Activated effector memory CD4-positive, alpha-beta T cell treated with anti-CD3 and anti-CD28 coated beads, Interleukin-2, amount 50 U/mL, for 16 hours (primary cell): ENCODE data around the gene CD300A.

Experiments
- DNase-seq: peaks from one replicate; pipeline ENCODE4 v3.0.0-alpha.2; 2020

The CD300A gene

GRCh38 chr17:74522381-74523105, 56.1 kb downstream of the CD300A start:
- DNase-seq: peak; percentile 55

GRCh38 chr17:74523308-74523707, 56.9 kb downstream of the CD300A start:
- no peak for DNase-seq

GRCh38 chr17:74524653-74525464, 58.4 kb downstream of the CD300A start:
- DNase-seq: peak; percentile 28

- no peak for DNase-seq
Observed at GRCh38 chr17:74525465-74525725, 59.0 kb downstream of the CD300A start.

- peak; percentile 12 for DNase-seq
Observed at GRCh38 chr17:74525781-74526288, 59.4 kb downstream of the CD300A start.

GRCh38 chr17:74526681-74527080, 60.2 kb downstream of the CD300A start:
- peak; percentile 21 for DNase-seq

- peak; percentile 19 for DNase-seq
Observed at GRCh38 chr17:74527081-74527480, 60.6 kb downstream of the CD300A start.

GRCh38 chr17:74527756-74528155, 61.3 kb downstream of the CD300A start:
- peak; percentile 1 for DNase-seq

- no peak for DNase-seq
Observed at GRCh38 chr17:74528491-74529199, 62.2 kb downstream of the CD300A start.

- no peak for DNase-seq
Observed at GRCh38 chr17:74529243-74529642, 62.8 kb downstream of the CD300A start.

- no peak for DNase-seq
Observed at GRCh38 chr17:74530831-74531150, 64.4 kb downstream of the CD300A start.

GRCh38 chr17:74531231-74531761, 64.9 kb downstream of the CD300A start, which contains the start of gene CD300LB:
TSS of gene CD300LB (minus strand) at chr17:74531475. CDS start at chr17:74531350, 125 bp downstream.
- DNase-seq: peak; percentile 55

GRCh38 chr17:74532115-74532514, 65.7 kb downstream of the CD300A start:
- DNase-seq: peak; percentile 12
